Measurements from ENCODE around the gene LSM7. TPM values are rescaled to one million over a fixed set of nuclear protein-coding genes. Genes with fewer than 3 reads are reported as not detected.

LSM7 gene
- total RNA-seq, result 71.5 and 158 TPM in 2 replicates

DNA sequence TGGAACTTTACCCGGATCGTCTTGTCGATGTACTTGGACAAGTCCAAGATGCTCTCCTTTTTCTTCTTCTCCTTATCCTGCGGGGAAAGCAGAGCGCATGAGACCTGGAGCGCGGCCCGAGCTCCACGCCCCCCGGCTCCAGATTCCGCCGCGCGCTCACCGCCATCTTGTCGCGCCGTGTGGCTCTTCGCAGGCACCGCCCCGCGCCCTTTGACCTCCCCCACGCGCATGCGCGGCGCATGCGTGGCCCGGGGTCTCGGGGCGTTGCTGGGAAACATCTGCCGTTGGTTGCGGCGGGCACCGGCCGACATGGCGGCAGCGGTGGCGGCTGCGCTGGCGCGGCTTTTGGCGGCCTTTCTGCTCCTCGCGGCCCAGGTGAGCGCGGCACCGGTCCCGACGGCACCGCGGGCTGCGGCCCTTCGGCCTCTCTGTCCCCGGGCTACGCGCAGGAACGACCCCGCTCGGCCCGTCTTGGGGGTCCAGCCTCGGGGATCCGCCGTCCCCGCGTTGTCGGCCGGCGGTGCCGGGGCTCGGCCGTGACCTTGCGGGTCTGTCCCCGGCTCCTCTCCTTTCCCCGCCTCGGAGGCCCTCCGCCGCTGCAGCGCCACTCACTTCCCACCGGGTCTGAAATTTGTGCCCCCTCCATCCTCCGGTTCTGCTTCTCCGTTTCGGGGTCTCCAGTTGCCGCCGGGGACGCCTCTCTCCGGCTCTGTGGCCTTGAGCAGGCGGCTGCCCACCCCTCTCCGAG, at the start of gene LSM7, which contains the start of gene SPPL2B:
Gene LSM7, minus strand, starts transcription at position 186 of the 748 bp plus-strand sequence. Its CDS starts 20 bp downstream, at position 166.
Gene SPPL2B, plus strand, starts transcription at position 284 of the 748 bp plus-strand sequence. Its CDS starts 26 bp downstream, at position 310.

GRCh38 chr19:2359992-2360685, 31.8 kb upstream of the LSM7 start, which contains the start of gene TMPRSS9:
Gene TMPRSS9, plus strand, starts transcription at chr19:2360265. Its CDS starts 29,521 bp downstream, at chr19:2389786.

DNA sequence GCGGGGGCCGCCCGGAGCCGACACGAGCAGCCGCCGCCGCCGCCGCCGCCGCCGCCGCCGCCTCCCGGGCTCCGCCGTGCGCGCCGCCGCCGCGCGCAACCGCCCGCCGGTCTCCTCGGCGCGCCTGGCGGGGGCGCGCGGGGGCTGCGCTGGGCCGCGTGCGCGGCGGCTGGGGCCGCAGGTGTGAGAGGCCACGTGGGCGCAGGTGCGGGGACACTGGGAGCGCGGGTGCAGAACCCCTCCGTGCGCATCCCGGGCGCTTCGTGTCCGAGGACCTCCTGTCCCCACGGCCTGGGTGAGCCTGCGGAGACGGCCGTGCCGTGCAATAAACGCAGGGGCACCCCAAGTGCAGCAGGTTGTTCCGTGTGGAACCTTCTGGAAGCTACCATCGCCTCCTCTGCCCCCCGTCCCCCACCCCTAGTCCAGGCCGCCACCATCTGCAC, 20.3 kb downstream of the LSM7 start, which contains the start of gene LINGO3:
Gene LINGO3, minus strand, starts transcription at position 41 of the 443 bp plus-strand sequence. CDS start 16,378 bp downstream, outside the sequence.

GRCh38 chr19:2282062-2282861, 46.1 kb downstream of the LSM7 start, which contains the start of gene PEAK3:
Gene PEAK3, minus strand, starts transcription at chr19:2282175. Its CDS starts 1,244 bp downstream, at chr19:2280931.

Other genes with a start within 250 kb of the LSM7 start
- 30.8 and 39.5 TPM in 2 replicates for gene MOB3A, start 232.3 kb downstream of the LSM7 start, total RNA-seq
- 0.58 and 2.5 TPM in 2 replicates for gene IZUMO4, start 231.7 kb downstream of the LSM7 start, total RNA-seq
- 116 and 169 TPM in 2 replicates for gene AP3D1, start 177.0 kb downstream of the LSM7 start, total RNA-seq
- gene DOT1L, start 164.7 kb downstream of the LSM7 start, total RNA-seq, result 6.0 and 6.7 TPM in 2 replicates
- gene PLEKHJ1, start 92.3 kb downstream of the LSM7 start, total RNA-seq, result 46.0 and 58.5 TPM in 2 replicates
- 31.4 and 32.3 TPM in 2 replicates for gene SF3A2, start 91.8 kb downstream of the LSM7 start, total RNA-seq
- gene AMH, start 79.3 kb downstream of the LSM7 start, total RNA-seq, result 0.44 and 1.5 TPM in 2 replicates
- gene JSRP1, start 72.2 kb downstream of the LSM7 start, total RNA-seq, result 0.15 TPM in 1 of 2 replicates, not detected in the other
- gene PEAK3, start 46.4 kb downstream of the LSM7 start, total RNA-seq, result not detected in 2 replicates
- not detected in 2 replicates for gene LINGO3, start 20.4 kb downstream of the LSM7 start, total RNA-seq
- gene SPPL2B, start 98 bp upstream of the LSM7 start, total RNA-seq, result 40.6 and 48.1 TPM in 2 replicates
- under 0.01 TPM in 1 of 2 replicates, not detected in the other for gene TMPRSS9, start 31.7 kb upstream of the LSM7 start, total RNA-seq
- 32.4 and 42.6 TPM in 2 replicates for gene TIMM13, start 99.0 kb upstream of the LSM7 start, total RNA-seq
- gene LMNB2, start 128.4 kb upstream of the LSM7 start, total RNA-seq, result 47.6 and 110 TPM in 2 replicates
- 10.3 and 26.0 TPM in 2 replicates for gene GADD45B, start 147.5 kb upstream of the LSM7 start, total RNA-seq

Data from smooth muscle cell of trachea (primary cell).